ENCODE data around the gene TPP2.

GRCh38 chr13:102642029-102642428 lies 45.2 kb downstream of the TPP2 start:
- TF ChIP-seq CTCF (IDR thresholded peaks at IDR 0.05) (no peak), POLR2A (IDR thresholded peaks at IDR 0.05) (no peak)

All from testis (tissue), 2 donors.